ENCODE measurements around the gene TTYH1.
"Not testable (repeated sequence)": the region's sequence is repeated elsewhere in the genome, so short reads cannot be mapped to it uniquely, and the experiment has no call there.

The TTYH1 gene

DNA sequence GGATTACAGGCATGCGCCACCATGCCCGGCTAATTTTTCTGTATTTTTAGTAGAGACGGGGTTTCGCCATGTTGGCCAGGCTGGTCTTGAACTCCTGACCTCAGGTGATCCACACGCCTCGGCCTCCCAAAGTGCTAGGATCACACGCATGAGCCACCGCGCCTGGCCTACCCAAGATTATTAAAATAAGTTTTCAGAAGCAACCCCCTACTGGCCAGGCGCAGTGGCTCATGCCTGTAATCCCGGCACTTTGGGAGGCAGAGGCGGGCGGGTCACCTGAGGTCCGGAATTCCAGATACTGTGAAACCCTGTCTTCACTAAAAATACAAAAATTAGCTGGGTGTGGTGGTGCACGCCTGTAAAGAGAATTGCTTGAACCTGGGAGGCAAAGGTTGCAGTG, 31.1 kb downstream of the TTYH1 start:
- not testable (repeated sequence) for DNase-seq (ENCODE audit: low read depth)

DNA sequence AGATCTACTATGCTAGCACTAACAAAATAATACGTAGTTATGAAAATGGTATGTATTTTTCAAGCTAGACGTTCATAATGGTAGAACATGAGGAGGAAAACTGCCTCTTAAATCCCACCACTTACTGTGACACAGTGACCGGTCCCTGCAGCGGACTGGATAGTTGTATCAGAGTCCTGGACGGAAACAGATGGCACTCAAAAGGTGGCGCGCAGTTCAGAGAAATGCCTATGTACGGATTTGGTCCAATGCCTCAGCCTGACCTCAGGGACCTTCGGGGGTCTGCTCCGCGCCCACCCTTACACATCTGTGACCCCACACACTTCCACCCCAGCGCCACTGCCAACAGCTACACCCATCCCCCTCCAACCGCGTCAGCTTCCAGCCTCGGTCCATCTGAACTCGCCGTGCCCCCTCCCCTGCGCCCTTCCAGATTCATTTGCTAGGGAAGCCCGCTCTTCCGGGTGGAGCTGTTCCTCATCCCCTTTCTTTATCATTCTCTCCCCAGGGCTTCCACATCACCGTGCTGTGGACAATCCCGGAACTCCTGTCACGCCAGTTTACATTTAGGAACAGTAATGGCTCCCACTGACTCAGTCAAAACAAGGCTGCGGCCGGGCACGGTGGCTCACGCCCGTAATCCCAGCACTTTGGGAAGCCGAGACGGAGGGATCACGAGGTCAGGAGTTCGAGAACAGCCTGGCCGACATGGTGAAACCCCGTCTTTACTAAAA, 32.9 kb downstream of the TTYH1 start:
- no peak for DNase-seq (ENCODE audit: low read depth)

- peak; percentile 94 for DNase-seq (ENCODE audit: low read depth)
Measured at GRCh38 chr19:54448774-54449700, 33.8 kb downstream of the TTYH1 start, which contains the start of gene LENG8. Gene LENG8 (plus strand): TSS chr19:54449199. CDS start chr19:54451345, 2,146 bp downstream.

DNA sequence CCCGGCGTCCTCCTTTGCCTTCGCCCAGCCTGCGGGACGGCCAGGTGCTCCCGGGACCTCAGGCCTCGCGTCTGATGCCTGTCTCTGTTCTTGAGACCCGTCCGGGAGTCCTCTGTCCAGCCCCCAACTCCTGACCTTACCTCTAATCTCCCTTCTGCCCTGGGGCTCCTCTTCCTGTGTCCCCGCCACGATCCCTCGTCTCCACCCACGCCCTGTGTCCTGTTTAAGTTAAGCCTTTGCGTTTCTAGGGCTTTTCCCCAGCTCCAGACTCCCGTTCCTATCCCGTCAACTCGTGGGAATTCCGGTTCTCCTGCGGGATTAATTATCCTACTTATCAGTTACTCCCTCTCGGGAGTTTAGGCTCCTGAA, 34.4 kb downstream of the TTYH1 start:
- DNase-seq (ENCODE audit: low read depth): no peak

GRCh38 chr19:54451331-54451871, 36.1 kb downstream of the TTYH1 start:
- no peak for DNase-seq (ENCODE audit: low read depth)

GRCh38 chr19:54451997-54452396, 36.7 kb downstream of the TTYH1 start:
- no peak for DNase-seq (ENCODE audit: low read depth)

DNA sequence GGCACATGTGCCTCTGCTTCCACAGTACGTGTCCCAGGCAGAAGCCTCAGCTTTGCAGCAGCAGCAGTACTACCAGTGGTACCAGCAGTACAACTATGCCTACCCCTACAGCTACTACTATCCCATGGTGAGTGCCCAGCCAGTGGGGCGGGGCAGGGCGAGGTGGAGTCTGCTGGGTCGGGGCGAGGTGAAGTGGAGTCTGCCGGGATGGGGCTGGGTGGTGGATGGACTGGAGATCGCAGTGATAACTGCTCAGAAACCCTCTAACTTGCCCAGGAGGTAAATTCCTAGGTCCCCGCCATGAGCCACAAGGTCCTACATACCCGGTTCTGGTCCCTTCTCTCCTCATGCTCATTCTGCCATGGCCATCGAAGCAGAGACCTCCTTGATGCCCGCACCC, 37.4 kb downstream of the TTYH1 start:
- no peak for DNase-seq (ENCODE audit: low read depth)

DNA sequence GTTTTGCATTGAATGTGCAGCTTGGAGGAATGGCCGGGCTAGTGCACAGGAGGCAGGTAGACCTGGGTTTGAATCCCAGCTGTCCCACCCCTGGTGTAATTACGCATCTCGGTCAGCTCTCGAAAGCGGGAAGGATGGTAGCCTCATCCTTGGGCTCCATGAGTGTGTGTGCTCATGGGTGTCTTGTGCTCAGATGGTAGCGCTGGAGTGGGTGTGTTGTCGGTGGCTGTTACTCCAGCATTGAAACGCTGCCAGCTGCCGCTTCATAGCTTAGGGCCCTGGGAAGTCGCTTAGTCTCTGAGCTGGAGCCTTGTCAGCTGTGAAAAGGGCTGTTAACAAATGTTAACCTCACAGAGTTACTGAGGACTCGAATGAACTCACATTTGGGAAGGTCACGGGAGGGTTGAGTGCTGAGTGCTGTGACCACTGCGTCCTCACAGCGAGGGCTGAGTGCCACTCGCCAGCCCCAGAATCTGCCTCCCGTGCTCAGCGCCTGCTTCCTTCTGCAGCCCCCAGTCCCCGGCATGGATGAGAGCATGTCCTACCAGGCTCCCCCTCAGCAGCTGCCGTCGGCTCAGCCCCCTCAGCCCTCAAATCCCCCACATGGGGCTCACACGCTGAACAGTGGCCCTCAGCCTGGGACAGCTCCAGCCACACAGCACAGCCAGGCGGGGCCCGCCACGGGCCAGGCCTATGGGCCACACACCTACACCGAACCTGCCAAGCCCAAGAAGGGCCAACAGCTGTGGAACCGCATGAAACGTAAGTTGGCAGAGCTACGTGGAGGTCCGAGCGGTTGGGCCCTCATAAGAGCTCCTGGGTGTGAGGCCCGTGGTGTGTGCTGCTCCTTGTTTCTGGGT, 38.9 kb downstream of the TTYH1 start:
- no peak for DNase-seq (ENCODE audit: low read depth)

GRCh38 chr19:54454781-54455675, 39.8 kb downstream of the TTYH1 start:
- no peak for DNase-seq (ENCODE audit: low read depth)

- no peak for DNase-seq (ENCODE audit: low read depth)
Measured at GRCh38 chr19:54455786-54456422, 40.6 kb downstream of the TTYH1 start.

GRCh38 chr19:54456423-54457373, 41.4 kb downstream of the TTYH1 start:
- DNase-seq (ENCODE audit: low read depth): no peak

DNA sequence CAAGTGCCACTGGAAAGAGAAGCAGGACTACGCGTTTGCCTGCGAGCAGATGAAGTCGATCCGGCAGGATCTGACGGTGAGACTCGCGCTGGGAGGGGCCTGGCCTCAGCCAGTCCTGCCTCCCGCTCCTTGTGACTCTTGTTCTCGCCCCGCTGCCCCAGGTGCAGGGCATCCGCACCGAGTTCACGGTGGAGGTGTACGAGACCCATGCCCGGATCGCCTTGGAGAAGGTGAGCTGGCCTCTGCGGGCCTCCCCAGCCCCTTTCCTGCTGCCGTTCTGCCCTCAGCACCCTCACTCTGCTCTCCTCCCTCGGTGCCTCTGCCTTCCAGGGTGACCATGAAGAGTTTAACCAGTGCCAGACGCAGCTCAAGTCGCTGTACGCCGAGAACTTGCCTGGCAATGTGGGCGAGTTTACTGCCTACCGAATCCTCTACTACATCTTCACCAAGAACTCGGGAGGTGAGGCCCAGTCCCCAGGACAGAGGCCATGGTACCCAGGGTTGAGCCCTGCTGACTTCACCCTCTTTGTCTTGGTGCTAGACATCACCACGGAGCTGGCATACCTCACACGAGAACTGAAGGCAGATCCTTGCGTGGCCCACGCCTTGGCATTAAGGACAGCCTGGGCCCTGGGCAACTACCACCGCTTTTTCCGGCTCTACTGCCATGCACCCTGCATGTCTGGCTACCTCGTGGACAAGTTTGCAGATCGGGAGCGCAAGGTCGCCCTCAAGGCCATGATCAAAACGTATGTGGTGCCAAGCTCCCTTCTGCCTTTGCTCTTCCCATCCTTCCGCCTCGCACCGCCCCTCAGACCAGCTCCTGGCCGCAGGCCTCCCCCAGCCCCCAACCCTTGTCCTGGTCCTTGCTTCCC, 42.7 kb downstream of the TTYH1 start:
- DNase-seq (ENCODE audit: low read depth): no peak

GRCh38 chr19:54458648-54459281, 43.5 kb downstream of the TTYH1 start:
- DNase-seq (ENCODE audit: low read depth): no peak

GRCh38 chr19:54459282-54460229, 44.3 kb downstream of the TTYH1 start:
- no peak for DNase-seq (ENCODE audit: low read depth)

- no peak for DNase-seq (ENCODE audit: low read depth)
Measured at GRCh38 chr19:54460230-54461005, 45.2 kb downstream of the TTYH1 start.

DNA sequence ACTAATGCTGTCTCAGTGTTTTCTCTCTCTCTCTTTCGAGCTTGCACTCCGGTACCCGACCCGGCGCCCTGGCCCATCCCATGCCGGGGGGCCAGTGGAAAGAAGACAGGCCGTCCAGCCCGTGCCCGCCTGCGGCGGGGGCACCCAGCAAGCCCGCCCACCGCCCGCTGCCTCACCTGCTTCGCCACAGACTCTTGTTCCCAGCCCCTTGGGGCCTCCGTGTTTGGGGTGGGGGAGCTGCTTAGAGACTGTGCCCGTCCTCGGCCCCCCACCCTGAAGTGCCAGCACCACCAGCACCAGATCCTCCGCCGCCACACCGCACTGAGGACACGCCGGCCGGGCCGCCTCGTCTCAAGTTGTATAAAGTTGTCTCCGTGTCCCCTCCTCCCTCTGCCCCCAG, 45.9 kb downstream of the TTYH1 start:
- DNase-seq (ENCODE audit: low read depth): no peak
